ENCODE results near the gene UBE2G2.

UBE2G2 gene

GRCh38 chr21:44764319-44765230 lies 37.0 kb downstream of the UBE2G2 start:
- Histone ChIP-seq H3K27me3 (replicated peaks in 2 of 5; ENCODE audit: control insufficient read depth in 4 of 5, insufficient read depth in 5 of 5, low read length in 4 of 5) (no peaks in the 10 kb centered on the region), H3K36me3 (ENCODE audit: control insufficient read depth in 4 of 4, insufficient read depth in 4 of 4, low read length in 3 of 4) (peaks cover 0 to 10% (median 5%) of the 10 kb centered on the region in 4 experiments), H3K4me1 (ENCODE audit: control extremely low read depth in 1 of 4, control insufficient read depth in 4 of 4, insufficient read depth in 4 of 4, low read length in 3 of 4) (peaks cover 0 to 13% (median 5%) of the 10 kb centered on the region in 4 experiments), H3K27ac (ENCODE audit: insufficient read depth in 1 of 2, low read depth in 1 of 2, low read length in 2 of 2, poor library complexity in 1 of 2, severe bottlenecking in 2 of 2) (no peak overlapping the region), H3K4me3 (ENCODE audit: control insufficient read depth in 1 of 7, extremely low read depth in 1 of 7, insufficient read depth in 4 of 7, low read depth in 2 of 7, low read length in 6 of 7) (no peak overlapping the region), H3K9me3 (ENCODE audit: control extremely low read depth in 1 of 5, control insufficient read depth in 4 of 5, insufficient read depth in 2 of 5, low read depth in 1 of 5, low read length in 4 of 5) (no peaks in the 10 kb centered on the region)
- CTCF ChIA-PET, result no interaction called here
- POLR2A ChIA-PET, result no interaction called here
- WGBS (ENCODE audit: insufficient coverage), result 80% methylated on average over 20 of the region's 26 CpGs
- no peak for DNase-seq

GRCh38 chr21:44763451-44764318 lies 37.9 kb downstream of the UBE2G2 start:
- H3K9me3 ChIP-seq (ENCODE audit: control extremely low read depth in 1 of 5, control insufficient read depth in 4 of 5, insufficient read depth in 2 of 5, low read depth in 1 of 5, low read length in 4 of 5), result no peaks in the 10 kb centered on the region
- WGBS (ENCODE audit: insufficient coverage), result 93% methylated on average over 3 of the region's 25 CpGs
- CTCF ChIA-PET, result no interaction called here

GRCh38 chr21:44763050-44763378 lies 38.6 kb downstream of the UBE2G2 start:
- Histone ChIP-seq H3K4me3 (ENCODE audit: control insufficient read depth in 1 of 7, extremely low read depth in 1 of 7, insufficient read depth in 4 of 7, low read depth in 2 of 7, low read length in 6 of 7) (no peak overlapping the region), H3K4me1 (ENCODE audit: control extremely low read depth in 1 of 4, control insufficient read depth in 4 of 4, insufficient read depth in 4 of 4, low read length in 3 of 4) (peaks cover 0 to 13% (median 5%) of the 10 kb centered on the region in 4 experiments), H3K27ac (ENCODE audit: insufficient read depth in 1 of 2, low read depth in 1 of 2, low read length in 2 of 2, poor library complexity in 1 of 2, severe bottlenecking in 2 of 2) (no peak overlapping the region), H3K9me3 (ENCODE audit: control extremely low read depth in 1 of 5, control insufficient read depth in 4 of 5, insufficient read depth in 2 of 5, low read depth in 1 of 5, low read length in 4 of 5) (peaks cover 0 to under 1% (median 0%) of the 10 kb centered on the region in 5 experiments), H3K27me3 (replicated peaks in 2 of 5; ENCODE audit: control insufficient read depth in 4 of 5, insufficient read depth in 5 of 5, low read length in 4 of 5) (no peaks in the 10 kb centered on the region), H3K36me3 (ENCODE audit: control insufficient read depth in 4 of 4, insufficient read depth in 4 of 4, low read length in 3 of 4) (peaks cover 0 to 2% (median 0%) of the 10 kb centered on the region in 4 experiments)
- ChIA-PET POLR2A (no interaction called here), CTCF (no interaction called here)
- DNase-seq, result no peak
- WGBS (ENCODE audit: insufficient coverage), result 88% methylated on average over 8 of the region's 8 CpGs

More at GRCh38 chr21:44763451-44764318, 37.9 kb downstream of the UBE2G2 start:
- Histone ChIP-seq H3K36me3 (ENCODE audit: control insufficient read depth in 4 of 4, insufficient read depth in 4 of 4, low read length in 3 of 4) (peaks cover 0 to 7% (median 3%) of the 10 kb centered on the region in 4 experiments), H3K4me3 (ENCODE audit: control insufficient read depth in 1 of 7, extremely low read depth in 1 of 7, insufficient read depth in 4 of 7, low read depth in 2 of 7, low read length in 6 of 7) (no peak overlapping the region), H3K4me1 (ENCODE audit: control extremely low read depth in 1 of 4, control insufficient read depth in 4 of 4, insufficient read depth in 4 of 4, low read length in 3 of 4) (peaks cover 0 to 13% (median 5%) of the 10 kb centered on the region in 4 experiments), H3K27ac (ENCODE audit: insufficient read depth in 1 of 2, low read depth in 1 of 2, low read length in 2 of 2, poor library complexity in 1 of 2, severe bottlenecking in 2 of 2) (no peak overlapping the region), H3K27me3 (replicated peaks in 2 of 5; ENCODE audit: control insufficient read depth in 4 of 5, insufficient read depth in 5 of 5, low read length in 4 of 5) (no peaks in the 10 kb centered on the region)
- POLR2A ChIA-PET, result no interaction called here
- no peak for DNase-seq

- POLR2A ChIA-PET, result no interaction called here
- Histone ChIP-seq H3K27ac (ENCODE audit: insufficient read depth in 1 of 2, low read depth in 1 of 2, low read length in 2 of 2, poor library complexity in 1 of 2, severe bottlenecking in 2 of 2) (no peak overlapping the region), H3K4me3 (ENCODE audit: control insufficient read depth in 1 of 7, extremely low read depth in 1 of 7, insufficient read depth in 4 of 7, low read depth in 2 of 7, low read length in 6 of 7) (no peak overlapping the region), H3K27me3 (replicated peaks in 2 of 5; ENCODE audit: control insufficient read depth in 4 of 5, insufficient read depth in 5 of 5, low read length in 4 of 5) (no peaks in the 10 kb centered on the region), H3K9me3 (ENCODE audit: control extremely low read depth in 1 of 5, control insufficient read depth in 4 of 5, insufficient read depth in 2 of 5, low read depth in 1 of 5, low read length in 4 of 5) (peaks cover 0 to 3% (median 0%) of the 10 kb centered on the region in 5 experiments), H3K4me1 (ENCODE audit: control extremely low read depth in 1 of 4, control insufficient read depth in 4 of 4, insufficient read depth in 4 of 4, low read length in 3 of 4) (peaks cover 0 to 13% (median 5%) of the 10 kb centered on the region in 4 experiments), H3K36me3 (ENCODE audit: control insufficient read depth in 4 of 4, insufficient read depth in 4 of 4, low read length in 3 of 4) (no peaks in the 10 kb centered on the region)
- CTCF ChIA-PET, result no interaction called here
- DNase-seq, result no peak
- 91% methylated on average over 23 of the region's 24 CpGs for WGBS (ENCODE audit: insufficient coverage)
These were observed 39.2 kb downstream of the UBE2G2 start for GRCh38 chr21:44762221-44763049.

- peaks cover 0 to 3% (median 0%) of the 10 kb centered on the region in 5 experiments for H3K9me3 ChIP-seq (ENCODE audit: control extremely low read depth in 1 of 5, control insufficient read depth in 4 of 5, insufficient read depth in 2 of 5, low read depth in 1 of 5, low read length in 4 of 5)
- POLR2A ChIA-PET, result no interaction called here
- H3K4me1 ChIP-seq (ENCODE audit: control extremely low read depth in 1 of 4, control insufficient read depth in 4 of 4, insufficient read depth in 4 of 4, low read length in 3 of 4), result peaks cover 0 to 11% (median 2%) of the 10 kb centered on the region in 4 experiments
- no peak overlapping the region for H3K27ac ChIP-seq (ENCODE audit: insufficient read depth in 1 of 2, low read depth in 1 of 2, low read length in 2 of 2, poor library complexity in 1 of 2, severe bottlenecking in 2 of 2)
- H3K4me3 ChIP-seq (ENCODE audit: control insufficient read depth in 1 of 7, extremely low read depth in 1 of 7, insufficient read depth in 4 of 7, low read depth in 2 of 7, low read length in 6 of 7), result no peak overlapping the region
- no peaks in the 10 kb centered on the region for H3K36me3 ChIP-seq (ENCODE audit: control insufficient read depth in 4 of 4, insufficient read depth in 4 of 4, low read length in 3 of 4)
- DNase-seq, result no peak
- H3K27me3 ChIP-seq (replicated peaks in 2 of 5; ENCODE audit: control insufficient read depth in 4 of 5, insufficient read depth in 5 of 5, low read length in 4 of 5), result no peaks in the 10 kb centered on the region
- WGBS (ENCODE audit: insufficient coverage), result over 99% methylated on average over 10 of the region's 14 CpGs
- CTCF ChIA-PET, result no interaction called here
These were observed 39.8 kb downstream of the UBE2G2 start for GRCh38 chr21:44761747-44762208.

- CTCF ChIA-PET, result no interaction called here
- Histone ChIP-seq H3K27me3 (replicated peaks in 2 of 5; ENCODE audit: control insufficient read depth in 4 of 5, insufficient read depth in 5 of 5, low read length in 4 of 5) (no peaks in the 10 kb centered on the region), H3K27ac (ENCODE audit: insufficient read depth in 1 of 2, low read depth in 1 of 2, low read length in 2 of 2, poor library complexity in 1 of 2, severe bottlenecking in 2 of 2) (no peak overlapping the region), H3K4me3 (ENCODE audit: control insufficient read depth in 1 of 7, extremely low read depth in 1 of 7, insufficient read depth in 4 of 7, low read depth in 2 of 7, low read length in 6 of 7) (no peak overlapping the region), H3K9me3 (ENCODE audit: control extremely low read depth in 1 of 5, control insufficient read depth in 4 of 5, insufficient read depth in 2 of 5, low read depth in 1 of 5, low read length in 4 of 5) (peaks cover 0 to 3% (median 0%) of the 10 kb centered on the region in 5 experiments), H3K4me1 (ENCODE audit: control extremely low read depth in 1 of 4, control insufficient read depth in 4 of 4, insufficient read depth in 4 of 4, low read length in 3 of 4) (peaks cover 0 to 6% (median 0%) of the 10 kb centered on the region in 4 experiments), H3K36me3 (ENCODE audit: control insufficient read depth in 4 of 4, insufficient read depth in 4 of 4, low read length in 3 of 4) (no peaks in the 10 kb centered on the region)
- POLR2A ChIA-PET, result no interaction called here
- no peak for DNase-seq
- WGBS (ENCODE audit: insufficient coverage), result 81% methylated on average over 14 of the region's 21 CpGs
These were observed 40.5 kb downstream of the UBE2G2 start for GRCh38 chr21:44761011-44761729.
